Cerebellar nuclear complex (tissue), 1 donor: ENCODE results near the gene KRTAP10-8.
"Not testable (repeated sequence)": the region's sequence is repeated elsewhere in the genome, so short reads cannot be mapped to it uniquely, and the experiment has no call there.

Experiments used
- DNase-seq, 2 experiments: peaks; one replicate each; lab custom pipeline; 2025; lab: John Stamatoyannopoulos, UW

Gene KRTAP10-8

DNA sequence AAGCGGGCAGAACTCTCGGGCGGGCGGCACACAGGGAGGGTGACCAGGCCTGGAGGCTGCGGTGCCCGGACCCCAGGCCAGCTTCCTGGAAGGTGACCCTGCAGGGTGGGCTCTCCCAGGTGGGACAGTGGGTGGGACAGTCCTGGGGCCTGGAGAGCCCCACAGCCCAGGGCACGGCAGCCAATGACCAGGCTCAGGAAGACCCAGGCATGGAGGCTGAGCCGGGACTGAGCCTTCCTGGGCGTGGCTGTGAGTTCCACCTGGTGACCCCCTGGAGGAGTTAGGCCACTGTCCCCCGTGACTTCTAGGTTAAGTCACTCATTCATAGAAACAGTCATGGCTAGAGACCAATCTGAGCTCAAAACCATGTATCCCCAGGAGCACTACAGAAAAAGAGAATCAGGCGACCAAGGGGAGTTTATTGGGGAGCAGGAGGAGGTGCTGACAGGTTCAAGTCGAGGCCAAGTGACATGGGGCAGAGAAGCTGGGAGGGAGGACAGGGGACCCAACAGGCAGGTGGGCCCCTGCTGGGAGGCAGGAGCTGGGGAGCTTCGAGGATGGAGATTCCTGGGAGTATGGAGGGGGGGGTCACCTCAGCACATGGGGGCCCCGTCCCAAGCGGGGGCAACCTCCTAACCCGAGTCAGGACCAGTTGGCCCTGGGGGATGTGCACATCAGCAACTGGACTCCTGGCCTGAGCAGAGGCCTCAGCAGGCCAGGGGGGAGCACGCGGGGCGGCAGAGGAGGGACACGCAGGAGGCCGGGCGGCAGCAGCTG, 32.6 kb upstream of the KRTAP10-8 start:
- DNase-seq: no peak

- no peak for DNase-seq
These were observed 32.1 kb upstream of the KRTAP10-8 start for GRCh38 chr21:44579833-44580144.

DNA sequence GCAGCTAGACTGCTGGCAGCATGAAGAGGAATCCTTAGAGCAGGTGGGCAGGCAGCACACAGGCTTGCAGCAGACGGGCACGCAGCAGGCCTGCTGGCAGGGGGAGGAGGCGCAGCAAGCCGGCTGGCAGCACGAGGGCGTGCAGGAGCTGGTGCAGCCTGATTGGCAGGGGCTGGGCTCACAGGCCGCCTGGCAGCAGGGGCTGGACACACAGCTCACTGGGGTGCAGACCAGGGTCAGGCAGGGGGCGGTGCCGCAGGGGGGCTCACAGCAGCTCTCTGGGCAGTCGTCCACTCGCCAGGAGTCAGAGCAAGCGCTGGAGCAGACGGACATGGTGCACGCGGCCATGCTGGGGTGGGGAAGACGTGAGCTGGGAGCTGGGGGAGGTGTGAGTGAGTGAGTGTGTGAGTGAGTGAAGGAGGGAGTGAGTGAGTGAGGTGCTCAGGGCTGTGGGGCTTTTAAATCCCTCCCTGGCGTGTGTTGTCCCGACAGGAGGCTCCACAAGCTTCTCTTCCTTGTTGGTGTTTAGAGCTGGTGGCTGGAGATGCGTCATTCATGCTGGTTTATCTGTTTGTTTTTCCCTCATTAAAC, 31.6 kb upstream of the KRTAP10-8 start, which contains the start of gene KRTAP10-5:
KRTAP10-5 (minus strand) TSS at position 374 of the 591 bp plus-strand sequence; CDS start at position 348, 26 bp downstream.
- not testable (repeated sequence) for DNase-seq

GRCh38 chr21:44581158-44581557, 30.7 kb upstream of the KRTAP10-8 start:
- no peak for DNase-seq

GRCh38 chr21:44582055-44582454, 29.8 kb upstream of the KRTAP10-8 start:
- no peak for DNase-seq

DNA sequence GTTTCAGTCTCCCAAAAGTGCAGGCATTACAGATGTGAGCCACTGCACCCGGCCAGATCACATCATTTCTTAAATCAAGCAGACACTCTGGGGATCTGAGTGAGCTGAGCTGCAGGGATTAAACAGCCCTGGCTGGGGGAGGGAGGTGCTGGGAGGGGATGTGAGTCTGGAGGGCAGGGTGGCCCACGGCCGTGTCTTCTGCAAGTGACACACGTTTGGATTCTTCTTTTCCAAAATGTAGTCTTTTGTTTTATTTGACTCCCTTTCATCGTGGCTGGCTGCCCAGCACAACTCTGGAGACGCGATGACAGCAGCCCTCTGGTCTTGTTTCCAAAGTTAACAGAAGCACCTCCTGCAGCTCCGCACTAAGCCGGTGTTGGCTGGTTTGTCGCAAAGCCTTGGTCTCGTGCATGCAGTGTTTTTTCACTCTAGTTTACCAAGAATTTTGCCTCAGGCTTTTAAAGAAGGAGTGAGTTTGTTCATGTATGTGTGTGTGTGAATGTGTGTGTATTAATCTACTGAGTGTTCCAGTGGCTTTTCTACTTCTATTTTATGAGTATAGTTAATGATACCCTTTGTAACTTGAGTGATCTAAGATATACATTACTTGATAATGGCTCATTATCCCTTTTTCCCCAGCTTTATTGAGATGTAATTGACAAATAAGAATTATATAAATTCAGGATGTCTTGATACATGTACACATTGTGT, 28.6 kb upstream of the KRTAP10-8 start:
- DNase-seq: no peak

- no peak for DNase-seq
These were observed 28.1 kb upstream of the KRTAP10-8 start for GRCh38 chr21:44583800-44584147.

- no peak for DNase-seq
These were observed 26.0 kb upstream of the KRTAP10-8 start for GRCh38 chr21:44585892-44586291.

- no peak for DNase-seq
These were observed 22.8 kb upstream of the KRTAP10-8 start for GRCh38 chr21:44589094-44589493.

- no peak for DNase-seq
These were observed 22.1 kb upstream of the KRTAP10-8 start for GRCh38 chr21:44589586-44590305.

DNA sequence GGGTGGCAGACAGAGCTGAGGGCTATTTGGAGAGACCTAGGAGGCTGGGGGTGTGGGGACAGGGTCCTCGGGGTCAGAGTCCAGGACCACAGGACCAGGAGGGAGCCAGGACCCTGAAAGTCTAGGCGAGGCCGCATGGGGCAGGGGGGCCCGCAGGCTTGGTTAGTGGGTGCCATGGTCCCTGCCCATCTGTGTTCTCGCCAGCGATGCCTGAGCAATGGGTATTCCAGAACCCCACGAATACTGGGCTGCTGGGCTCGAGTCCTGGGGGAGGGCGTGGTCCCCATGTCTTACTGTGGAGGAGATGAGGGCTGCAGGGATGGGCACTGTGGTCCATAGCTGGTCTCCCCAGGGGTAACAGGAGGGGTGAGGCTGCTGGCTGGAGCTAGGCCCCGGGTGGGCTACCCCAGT, 21.6 kb upstream of the KRTAP10-8 start:
- no peak for DNase-seq

GRCh38 chr21:44590897-44591800, 20.7 kb upstream of the KRTAP10-8 start:
- not testable (repeated sequence) for DNase-seq

DNA sequence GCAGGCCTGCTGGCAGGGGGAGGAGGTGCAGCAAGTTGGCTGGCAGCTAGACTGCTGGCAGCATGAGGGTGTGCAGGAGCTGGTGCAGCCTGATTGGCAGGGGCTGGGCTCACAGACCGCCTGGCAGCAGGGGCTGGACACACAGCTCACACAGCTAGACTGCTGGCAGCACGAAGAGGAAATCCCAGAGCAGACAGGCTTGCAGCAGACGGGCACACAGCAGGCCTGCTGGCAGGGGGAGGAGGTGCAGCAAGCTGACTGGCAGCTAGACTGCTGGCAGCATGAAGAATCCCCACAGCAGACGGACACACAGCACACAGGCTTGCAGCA, 20.1 kb upstream of the KRTAP10-8 start:
- DNase-seq: not testable (repeated sequence)

- DNase-seq: no peak
These were observed 19.2 kb upstream of the KRTAP10-8 start, which contains the start of gene KRTAP10-6 for GRCh38 chr21:44592446-44593311. TSS of gene KRTAP10-6 (minus strand) at chr21:44592505. CDS start at chr21:44592484, 21 bp downstream.

DNA sequence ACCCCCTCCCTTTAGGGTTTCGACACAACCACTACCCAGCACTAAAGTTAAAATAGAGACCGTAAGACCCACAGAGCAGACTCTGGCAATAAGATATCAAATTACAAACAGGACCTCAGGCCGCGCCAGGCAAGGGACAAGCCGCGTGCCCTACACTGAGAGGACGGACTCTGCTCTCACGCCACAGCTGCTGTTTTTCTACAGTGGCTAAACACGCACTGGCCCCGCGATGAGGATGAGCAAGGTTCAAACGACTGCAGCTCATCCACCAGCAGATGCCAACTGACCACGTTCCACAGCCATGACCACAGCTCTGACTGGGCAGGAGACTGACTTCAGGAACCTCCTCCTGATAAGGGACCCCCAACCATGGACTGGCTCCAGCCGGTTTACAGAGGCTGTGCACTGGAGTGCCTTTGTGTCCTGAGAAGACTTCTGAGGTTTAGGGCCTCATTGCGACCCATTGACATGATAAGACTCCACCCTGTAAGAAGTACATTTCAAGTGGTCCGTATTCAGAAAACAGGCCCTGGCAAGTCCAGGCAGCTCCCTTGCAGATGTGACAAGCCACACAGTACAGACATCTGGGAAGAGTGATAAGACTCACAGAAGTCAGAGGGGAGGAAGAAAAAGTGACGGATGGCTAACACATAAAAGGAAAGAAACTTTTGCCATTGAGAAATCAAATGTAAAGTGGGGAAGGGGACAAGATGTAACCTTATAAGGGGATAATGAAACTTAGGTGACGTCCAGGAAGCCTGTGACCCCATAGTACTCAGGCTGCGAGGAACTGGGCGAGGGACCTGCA, 18.1 kb upstream of the KRTAP10-8 start:
- DNase-seq: no peak

GRCh38 chr21:44594406-44594916, 17.4 kb upstream of the KRTAP10-8 start:
- DNase-seq: no peak

DNA sequence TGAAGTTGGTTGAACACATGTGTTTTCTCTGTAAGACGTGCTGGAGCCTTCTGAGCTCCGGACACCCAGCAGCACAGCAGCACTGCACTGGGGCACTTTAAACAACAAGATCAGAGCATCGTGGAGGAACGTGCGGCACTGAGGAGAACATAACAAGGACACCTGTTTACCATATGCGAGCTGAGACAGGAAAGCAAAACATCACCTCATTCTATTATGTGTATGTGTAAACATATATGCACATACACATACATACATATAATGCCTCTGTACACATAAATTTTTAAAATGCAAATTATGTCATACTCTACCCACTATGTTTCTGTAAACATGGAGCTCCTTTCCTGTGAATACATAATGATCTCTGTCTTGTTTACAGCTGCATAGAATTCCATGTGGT, 16.4 kb upstream of the KRTAP10-8 start:
- no peak for DNase-seq

GRCh38 chr21:44596068-44596725, 15.7 kb upstream of the KRTAP10-8 start:
- no peak for DNase-seq

- no peak for DNase-seq
These were observed 13.8 kb upstream of the KRTAP10-8 start for GRCh38 chr21:44598061-44598460.
